Measurements from ENCODE around the gene POLR3E. TPM values are rescaled to one million over a fixed set of nuclear protein-coding genes. Genes with fewer than 3 reads are reported as not detected.

POLR3E gene
- total and polyA plus RNA-seq, 2 experiments from 2014 or later, result 14.0 to 20.8 TPM

DNA sequence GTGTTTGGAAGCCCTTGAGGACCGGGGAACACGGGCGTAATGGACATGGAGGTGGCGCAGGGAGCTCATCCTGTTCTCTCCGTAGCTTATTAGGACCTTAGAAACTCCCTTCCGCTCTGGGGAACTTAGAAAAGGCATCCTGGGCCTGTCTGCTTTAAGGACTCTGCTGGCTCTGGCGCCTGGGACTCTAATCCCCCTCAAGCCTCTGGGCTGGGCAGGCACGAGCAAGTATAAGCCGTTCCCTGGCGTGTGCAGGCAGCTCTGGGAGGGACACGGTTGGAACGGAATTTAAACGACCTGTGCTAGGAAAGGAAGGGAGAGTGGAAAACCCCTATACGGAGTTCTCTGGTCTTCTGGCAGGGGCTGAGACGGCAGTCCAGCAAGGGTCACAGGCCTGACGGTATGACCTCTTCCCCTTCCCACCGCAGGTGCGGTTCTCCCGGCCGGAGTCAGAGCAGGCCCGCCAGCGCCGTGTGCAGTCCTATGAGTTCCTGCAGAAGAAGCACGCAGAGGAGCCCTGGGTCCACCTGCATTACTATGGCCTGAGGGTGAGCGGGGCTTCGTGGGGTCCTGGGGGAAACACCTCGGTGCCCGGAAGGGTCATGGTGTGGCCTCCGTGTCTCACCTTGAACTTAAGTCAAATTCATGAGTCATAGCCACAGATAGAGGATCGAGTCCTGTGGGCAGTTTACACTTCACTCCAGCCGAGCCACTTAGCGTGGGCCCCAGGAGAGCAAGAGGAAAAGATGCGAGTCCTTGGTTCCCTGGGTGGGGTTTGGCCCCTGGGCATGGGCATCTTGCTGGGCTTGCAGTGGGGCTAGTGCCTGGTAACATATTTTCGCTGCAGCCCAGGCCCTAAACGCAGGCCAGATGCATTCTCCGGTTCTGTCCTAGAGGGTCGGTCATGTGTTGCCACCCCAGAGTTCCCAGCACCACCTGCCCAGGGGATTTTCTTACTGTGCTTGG, 17.7 kb downstream of the POLR3E start:
- DNase-seq, result no peak
- H3K27me3 ChIP-seq (replicated peaks; ENCODE audit: insufficient read depth), result no peaks in the 10 kb centered on the region
- H3K4me3 ChIP-seq, result no peak overlapping the region
- H3K36me3 ChIP-seq (ENCODE audit: low read depth), result peaks cover 3% of the 10 kb centered on the region; the same call in 1 of the 2 replicates
- no peak for TF ChIP-seq EZH2phosphoT487 (IDR thresholded peaks at IDR 0.05; ENCODE audit: insufficient read depth, low read depth)
- TF ChIP-seq EZH2 (IDR thresholded peaks at IDR 0.05; ENCODE audit: insufficient read depth, poor library complexity, severe bottlenecking), result no peak
- no peak overlapping the region for H3K9ac ChIP-seq
- in situ Hi-C loops (cut with MboI), result loop anchor here (25.0 kb wide), 1 partner anchor 1128 kb away; no protein-coding TSS in a partner anchor
- no peaks in the 10 kb centered on the region for H3K4me1 ChIP-seq (ENCODE audit: insufficient read depth)
- no peak overlapping the region for H3K4me2 ChIP-seq (ENCODE audit: unreplicated experiment)
- H4K20me1 ChIP-seq (ENCODE audit: insufficient read depth), result no peaks in the 10 kb centered on the region
- WGBS, 2 experiments (ENCODE audit: low coverage in 1 of 2, low lambda C conversion rate in 2 of 2, missing lambda C conversion rate in 2 of 2), result 94 to 95% methylated on average over 37 of the region's 37 CpGs
- no peaks in the 10 kb centered on the region for H3K9me3 ChIP-seq (ENCODE audit: low read depth)
- H3K27ac ChIP-seq, result no peak overlapping the region
- 0 out of 2 replicates have a peak, but pooled peaks cover 6% of the 10 kb centered on the region for H3F3A ChIP-seq (ENCODE audit: insufficient read depth)
- no peak overlapping the region for H2AFZ ChIP-seq
- no peaks in the 10 kb centered on the region for H3K9me2 ChIP-seq (ENCODE audit: insufficient read depth)
- no peaks in the 10 kb centered on the region for H3K79me2 ChIP-seq (ENCODE audit: insufficient read depth)

GRCh38 chr16:22315979-22316378, 18.8 kb downstream of the POLR3E start:
- Histone ChIP-seq H3K9me2 (ENCODE audit: insufficient read depth) (no peaks in the 10 kb centered on the region), H3K4me2 (ENCODE audit: unreplicated experiment) (no peak overlapping the region), H3K9ac (no peak overlapping the region), H2AFZ (no peak overlapping the region), H3K9me3 (ENCODE audit: low read depth) (no peaks in the 10 kb centered on the region), H3K27ac (no peak overlapping the region), H3K79me2 (ENCODE audit: insufficient read depth) (no peaks in the 10 kb centered on the region), H3K27me3 (replicated peaks; ENCODE audit: insufficient read depth) (no peaks in the 10 kb centered on the region), H3F3A (ENCODE audit: insufficient read depth) (peaks cover 6% of the 10 kb centered on the region; the same call in 1 of the 2 replicates), H3K4me3 (no peak overlapping the region), H3K36me3 (ENCODE audit: low read depth) (peaks cover 3% of the 10 kb centered on the region; the same call in 1 of the 2 replicates), H4K20me1 (ENCODE audit: insufficient read depth) (no peaks in the 10 kb centered on the region), H3K4me1 (ENCODE audit: insufficient read depth) (no peaks in the 10 kb centered on the region)
- in situ Hi-C loops (cut with MboI), result loop anchor here (25.0 kb wide), 1 partner anchor 1129 kb away; no protein-coding TSS in a partner anchor
- TF ChIP-seq EZH2 (IDR thresholded peaks at IDR 0.05; ENCODE audit: insufficient read depth, poor library complexity, severe bottlenecking) (no peak), EZH2phosphoT487 (IDR thresholded peaks at IDR 0.05; ENCODE audit: insufficient read depth, low read depth) (no peak)
- WGBS, 2 experiments (ENCODE audit: low coverage in 1 of 2, low lambda C conversion rate in 2 of 2, missing lambda C conversion rate in 2 of 2), result 88 to 93% methylated on average over 1 of the region's 1 CpG
- DNase-seq, result no peak

- 77 to 83% methylated on average over 8 to 9 of the region's 9 CpGs for WGBS, 2 experiments (ENCODE audit: low coverage in 1 of 2, low lambda C conversion rate in 2 of 2, missing lambda C conversion rate in 2 of 2)
- peaks cover 3% of the 10 kb centered on the region; the same call in 1 of the 2 replicates for H3K36me3 ChIP-seq (ENCODE audit: low read depth)
These were observed 19.2 kb downstream of the POLR3E start for GRCh38 chr16:22316411-22316811.

GRCh38 chr16:22317001-22317530, 19.9 kb downstream of the POLR3E start:
- in situ Hi-C loops (cut with MboI), result loop anchor here (25.0 kb wide), 1 partner anchor 1130 kb away; no protein-coding TSS in a partner anchor
- Histone ChIP-seq H3K4me1 (ENCODE audit: insufficient read depth) (no peaks in the 10 kb centered on the region), H3K36me3 (ENCODE audit: low read depth) (peaks cover 3% of the 10 kb centered on the region; the same call in 1 of the 2 replicates)

More at GRCh38 chr16:22316411-22316811, 19.2 kb downstream of the POLR3E start:
- in situ Hi-C loops (cut with MboI), result loop anchor here (25.0 kb wide), 1 partner anchor 1129 kb away; no protein-coding TSS in a partner anchor
- DNase-seq, result no peak
- TF ChIP-seq EZH2phosphoT487 (IDR thresholded peaks at IDR 0.05; ENCODE audit: insufficient read depth, low read depth) (no peak), EZH2 (IDR thresholded peaks at IDR 0.05; ENCODE audit: insufficient read depth, poor library complexity, severe bottlenecking) (no peak)
- Histone ChIP-seq H2AFZ (no peak overlapping the region), H3K4me3 (no peak overlapping the region), H3F3A (ENCODE audit: insufficient read depth) (peaks cover 6% of the 10 kb centered on the region; the same call in 1 of the 2 replicates), H4K20me1 (ENCODE audit: insufficient read depth) (no peaks in the 10 kb centered on the region), H3K9me3 (ENCODE audit: low read depth) (no peaks in the 10 kb centered on the region), H3K9ac (no peak overlapping the region), H3K4me1 (ENCODE audit: insufficient read depth) (no peaks in the 10 kb centered on the region), H3K4me2 (ENCODE audit: unreplicated experiment) (no peak overlapping the region), H3K27ac (no peak overlapping the region), H3K9me2 (ENCODE audit: insufficient read depth) (no peaks in the 10 kb centered on the region), H3K79me2 (ENCODE audit: insufficient read depth) (no peaks in the 10 kb centered on the region), H3K27me3 (replicated peaks; ENCODE audit: insufficient read depth) (no peaks in the 10 kb centered on the region)

More at GRCh38 chr16:22317001-22317530, 19.9 kb downstream of the POLR3E start:
- Histone ChIP-seq H3K27me3 (replicated peaks; ENCODE audit: insufficient read depth) (no peaks in the 10 kb centered on the region), H2AFZ (no peak overlapping the region), H3K9me3 (ENCODE audit: low read depth) (no peaks in the 10 kb centered on the region), H3K27ac (no peak overlapping the region), H3K4me2 (ENCODE audit: unreplicated experiment) (no peak overlapping the region), H3K9me2 (ENCODE audit: insufficient read depth) (no peaks in the 10 kb centered on the region), H4K20me1 (ENCODE audit: insufficient read depth) (no peaks in the 10 kb centered on the region), H3K79me2 (ENCODE audit: insufficient read depth) (no peaks in the 10 kb centered on the region), H3K9ac (no peak overlapping the region), H3F3A (ENCODE audit: insufficient read depth) (peaks cover 6% of the 10 kb centered on the region; the same call in 1 of the 2 replicates), H3K4me3 (no peak overlapping the region)
- TF ChIP-seq EZH2phosphoT487 (IDR thresholded peaks at IDR 0.05; ENCODE audit: insufficient read depth, low read depth) (no peak), EZH2 (IDR thresholded peaks at IDR 0.05; ENCODE audit: insufficient read depth, poor library complexity, severe bottlenecking) (no peak)
- DNase-seq, result no peak
- WGBS, 2 experiments (ENCODE audit: low coverage in 1 of 2, low lambda C conversion rate in 2 of 2, missing lambda C conversion rate in 2 of 2), result 90% methylated on average over 17 of the region's 17 CpGs
